ENCODE measurements around the gene MOXD1. TPM values are rescaled to one million over a fixed set of nuclear protein-coding genes. Genes with fewer than 3 reads are reported as not detected.

Gene MOXD1
- total RNA-seq, 1 donor from 2014 or later: 113 TPM

- Mint-ChIP-seq H3K36me3 (peaks cover 2% of the 10 kb centered on the region), H3K4me1 (peaks cover 14% of the 10 kb centered on the region)
- TF ChIP-seq CTCF (IDR thresholded peaks at IDR 0.05; ENCODE audit: unreplicated experiment): no peak
Measured at GRCh38 chr6:132405143-132405915, 4.1 kb upstream of the MOXD1 start.

GRCh38 chr6:132404736-132405135 lies 3.5 kb upstream of the MOXD1 start:
- Mint-ChIP-seq H3K9me3 (no peaks in the 10 kb centered on the region), H3K27me3 (ENCODE audit: low read depth) (peaks cover 35% of the 10 kb centered on the region), H3K4me1 (peaks cover 19% of the 10 kb centered on the region), H3K27ac (no peak overlapping the region), H3K4me3 (no peak overlapping the region), H3K36me3 (peaks cover 2% of the 10 kb centered on the region)
- DNase-seq (ENCODE audit: low spot score in 2 of 2, unreplicated experiment in 2 of 2): no peak
- TF ChIP-seq CTCF (IDR thresholded peaks at IDR 0.05; ENCODE audit: unreplicated experiment): no peak

More at GRCh38 chr6:132405143-132405915, 4.1 kb upstream of the MOXD1 start:
- Mint-ChIP-seq H3K4me3 (no peak overlapping the region), H3K9me3 (no peaks in the 10 kb centered on the region), H3K27ac (no peak overlapping the region), H3K27me3 (ENCODE audit: low read depth) (peaks cover 31% of the 10 kb centered on the region)
- DNase-seq (ENCODE audit: low spot score in 2 of 2, unreplicated experiment in 2 of 2): no peak

GRCh38 chr6:132404330-132404729 lies 3.1 kb upstream of the MOXD1 start:
- H3K27me3 Mint-ChIP-seq (ENCODE audit: low read depth): peaks cover 35% of the 10 kb centered on the region
- H3K27ac Mint-ChIP-seq: no peak overlapping the region
- no peaks in the 10 kb centered on the region for H3K9me3 Mint-ChIP-seq
- TF ChIP-seq CTCF (IDR thresholded peaks at IDR 0.05; ENCODE audit: unreplicated experiment): no peak
- no peak for DNase-seq (ENCODE audit: low spot score in 2 of 2, unreplicated experiment in 2 of 2)
- peaks cover 22% of the 10 kb centered on the region for H3K4me1 Mint-ChIP-seq
- peaks cover 2% of the 10 kb centered on the region for H3K36me3 Mint-ChIP-seq
- no peak overlapping the region for H3K4me3 Mint-ChIP-seq

GRCh38 chr6:132401618-132402285 lies 477 bp upstream of the MOXD1 start:
- TF ChIP-seq CTCF (IDR thresholded peaks at IDR 0.05; ENCODE audit: unreplicated experiment): no peak
- Mint-ChIP-seq H3K4me3 (peak overlapping the region; percentile 75), H3K36me3 (peaks cover 7% of the 10 kb centered on the region), H3K27me3 (ENCODE audit: low read depth) (peaks cover 35% of the 10 kb centered on the region), H3K9me3 (peaks cover 2% of the 10 kb centered on the region), H3K27ac (peak overlapping the region; percentile 35), H3K4me1 (peaks cover 34% of the 10 kb centered on the region)
- no peak for DNase-seq (ENCODE audit: low spot score in 2 of 2, unreplicated experiment in 2 of 2)

- H3K36me3 Mint-ChIP-seq: peaks cover 19% of the 10 kb centered on the region
- DNase-seq (ENCODE audit: low spot score in 2 of 2, unreplicated experiment in 2 of 2): no peak
- no peak for TF ChIP-seq CTCF (IDR thresholded peaks at IDR 0.05; ENCODE audit: unreplicated experiment)
- H3K27me3 Mint-ChIP-seq (ENCODE audit: low read depth): peaks cover 33% of the 10 kb centered on the region
- H3K4me3 Mint-ChIP-seq: peak overlapping the region; percentile 87
- peaks cover 34% of the 10 kb centered on the region for H3K4me1 Mint-ChIP-seq
- H3K9me3 Mint-ChIP-seq: peaks cover 14% of the 10 kb centered on the region
- H3K27ac Mint-ChIP-seq: peak overlapping the region; percentile 88
Measured at GRCh38 chr6:132400555-132400882, 756 bp downstream of the MOXD1 start.
